Measurements from ENCODE around the gene SLC9A3. TPM values are rescaled to one million over a fixed set of nuclear protein-coding genes. Genes with fewer than 3 reads are reported as not detected.

Gene SLC9A3
- total and polyA plus RNA-seq, 2 of the 13 experiments (the other 11 are each of a cell fraction or from before 2014, with no cell fraction given), result 1.5 to 1.8 TPM

DNA sequence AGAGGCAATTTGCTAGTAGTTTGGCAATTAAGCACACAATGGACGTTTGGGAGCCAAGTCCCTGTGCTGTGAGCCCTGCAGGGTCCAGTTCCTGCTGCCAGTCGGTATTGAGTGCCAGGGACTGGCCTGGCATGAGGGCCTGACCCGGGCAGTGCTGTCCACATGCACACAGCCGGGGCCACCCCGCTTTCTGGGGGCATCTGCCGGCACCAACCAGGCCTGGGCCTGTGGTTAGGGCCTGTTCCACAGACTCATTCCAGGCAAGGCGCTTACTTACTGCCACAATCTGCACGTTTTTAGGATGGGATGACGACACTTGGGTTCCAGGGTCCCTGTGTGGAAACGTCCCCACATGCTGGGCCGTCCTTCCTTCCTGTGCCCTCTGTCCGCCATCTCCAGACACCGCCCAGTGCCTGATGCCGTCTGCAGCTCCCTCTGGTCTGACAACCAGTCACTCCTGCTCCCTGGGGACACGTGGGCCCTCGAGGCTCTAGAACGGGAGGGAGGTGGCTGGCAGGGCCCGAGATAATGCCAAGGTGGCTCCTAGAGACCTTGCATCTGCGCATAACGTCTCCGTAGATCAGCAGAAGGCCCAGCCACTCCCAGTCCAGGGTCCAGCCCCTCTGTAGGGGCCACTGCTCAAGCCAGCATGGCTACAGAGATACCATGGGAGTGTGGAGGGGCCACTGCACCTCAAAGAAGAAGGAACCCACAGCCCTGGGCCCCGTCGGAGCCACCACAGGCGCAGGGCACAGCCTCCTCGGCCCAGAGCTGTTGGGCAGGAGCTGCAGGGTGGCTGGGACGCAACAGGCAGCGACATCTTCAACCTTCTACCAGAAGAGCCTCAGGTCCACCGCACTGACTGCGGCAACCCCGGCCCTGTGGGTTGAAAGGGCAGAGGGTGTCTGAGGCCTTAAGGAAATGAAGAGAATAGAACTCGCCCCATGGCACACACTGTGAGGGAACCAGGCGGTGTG lies 24.7 kb downstream of the SLC9A3 start:
- in situ Hi-C loops (cut with HindIII; ENCODE audit: extremely low pct_ligation_motif_present, low pct_unique_long_range_greater_than_20kb), result no loop called here
- no peak overlapping the region for H3K9ac ChIP-seq (ENCODE audit: insufficient read depth, low read depth, low read length)
- CTCF ChIA-PET (ENCODE audit: low intra/inter-chr PET ratio, low total read pairs), result no interaction called here
- no peak overlapping the region for H2AFZ ChIP-seq (ENCODE audit: low read length)
- H3K36me3 ChIP-seq (replicated peaks in 1 of 2; ENCODE audit: control insufficient read depth in 1 of 2, insufficient read depth in 2 of 2, low read length in 2 of 2), result no peaks in the 10 kb centered on the region
- ATAC-seq (no peak; the same call in 2 of the 3 replicates), FAIRE-seq (no peak), DNase-seq (ENCODE audit: low spot score) (no peak)
- WGBS (ENCODE audit: low lambda C conversion rate), result 22% methylated on average over 15 of the region's 32 CpGs
- no peak overlapping the region for H3K4me2 ChIP-seq (ENCODE audit: low read depth, low read length)
- BruUV-seq (replicated peaks), result no TSS peak
- H3K79me2 ChIP-seq (ENCODE audit: insufficient read depth, low read length), result no peaks in the 10 kb centered on the region
- H3K27ac ChIP-seq (ENCODE audit: extremely low read length, insufficient read depth, low read length), result no peak overlapping the region
- POLR2A ChIA-PET, result no interaction called here
- H4K20me1 ChIP-seq (ENCODE audit: insufficient read depth, low read length), result 0 out of 2 replicates have a peak, but pooled peaks cover 3% of the 10 kb centered on the region
- no peak overlapping the region for H3K4me3 ChIP-seq (replicated peaks in 1 of 3; ENCODE audit: insufficient read depth in 1 of 3, low read depth in 2 of 3, low read length in 3 of 3)
- H3K4me1 ChIP-seq (ENCODE audit: insufficient read depth, low read length), result no peaks in the 10 kb centered on the region
- H3K27me3 ChIP-seq (ENCODE audit: control insufficient read depth in 1 of 2, insufficient read depth in 2 of 2, low read length in 2 of 2), result peaks cover 21 to 87% of the 10 kb centered on the region in 2 experiments
- no peaks in the 10 kb centered on the region for H3K9me3 ChIP-seq (ENCODE audit: low read length)
- no peak for TF ChIP-seq HIVEP1 (CRISPR knock-in tag; IDR thresholded peaks at IDR 0.05)
- TF ChIP-seq ZNF672 (CRISPR knock-in tag; IDR thresholded peaks at IDR 0.05), result no peak
- TF ChIP-seq NFATC3 (CRISPR knock-in tag; IDR thresholded peaks at IDR 0.05), result no peak
- TF ChIP-seq TGIF2 (CRISPR knock-in tag; IDR thresholded peaks at IDR 0.05), result no peak
- no peak for TF ChIP-seq ZNF547 (CRISPR knock-in tag; IDR thresholded peaks at IDR 0.05)
- intact Hi-C loops (cut with micrococcal nuclease; ENCODE audit: unreplicated experiment), result no loop called here

GRCh38 chr5:497871-498509 lies 26.3 kb downstream of the SLC9A3 start:
- CTCF ChIA-PET (ENCODE audit: low intra/inter-chr PET ratio, low total read pairs), result no interaction called here
- no TSS peak for BruUV-seq (replicated peaks)
- no peaks in the 10 kb centered on the region for H3K4me1 ChIP-seq (ENCODE audit: insufficient read depth, low read length)
- H3K27ac ChIP-seq (ENCODE audit: extremely low read length, insufficient read depth, low read length), result no peak overlapping the region
- TF ChIP-seq RFXAP (CRISPR knock-in tag; IDR thresholded peaks at IDR 0.05; ENCODE audit: borderline replicate concordance), result no peak
- no peak for TF ChIP-seq ZNF570 (CRISPR knock-in tag; IDR thresholded peaks at IDR 0.05; ENCODE audit: borderline replicate concordance)
- no peak for TF ChIP-seq RFX3 (CRISPR knock-in tag; IDR thresholded peaks at IDR 0.05)
- no peak for TF ChIP-seq ZNF790 (CRISPR knock-in tag; IDR thresholded peaks at IDR 0.05; ENCODE audit: borderline replicate concordance)
- no peak for TF ChIP-seq ZNF124 (CRISPR knock-in tag; IDR thresholded peaks at IDR 0.05)
- TF ChIP-seq MYC (CRISPR knock-in tag; IDR thresholded peaks at IDR 0.05; ENCODE audit: borderline replicate concordance), result no peak
- TF ChIP-seq CREM (IDR thresholded peaks at IDR 0.05), result no peak
- TF ChIP-seq CREM (CRISPR knock-in tag; IDR thresholded peaks at IDR 0.05), result no peak
- no peak for TF ChIP-seq HBP1 (CRISPR knock-in tag; IDR thresholded peaks at IDR 0.05; ENCODE audit: low read depth)
- no peak for TF ChIP-seq STAG1 (CRISPR knock-in tag; IDR thresholded peaks at IDR 0.05)
- DNase-seq (ENCODE audit: low spot score), result no peak
- ATAC-seq, result no peak
- H3K9ac ChIP-seq (ENCODE audit: insufficient read depth, low read depth, low read length), result no peak overlapping the region
- H3K9me3 ChIP-seq (ENCODE audit: low read length), result no peaks in the 10 kb centered on the region
- H4K20me1 ChIP-seq (ENCODE audit: insufficient read depth, low read length), result 0 out of 2 replicates have a peak, but pooled peaks cover 3% of the 10 kb centered on the region
- no peaks in the 10 kb centered on the region for H3K36me3 ChIP-seq (replicated peaks in 1 of 2; ENCODE audit: control insufficient read depth in 1 of 2, insufficient read depth in 2 of 2, low read length in 2 of 2)
- FAIRE-seq, result no peak
- H3K27me3 ChIP-seq (ENCODE audit: control insufficient read depth in 1 of 2, insufficient read depth in 2 of 2, low read length in 2 of 2), result peaks cover 25 to 88% of the 10 kb centered on the region in 2 experiments
- no peak overlapping the region for H2AFZ ChIP-seq (ENCODE audit: low read length)
- no peaks in the 10 kb centered on the region for H3K79me2 ChIP-seq (ENCODE audit: insufficient read depth, low read length)
- 60% methylated on average over 35 of the region's 40 CpGs for whole genome bisulfite sequencing (ENCODE audit: low lambda C conversion rate)
- POLR2A ChIA-PET, result no interaction called here
- in situ Hi-C loops (cut with HindIII; ENCODE audit: extremely low pct_ligation_motif_present, low pct_unique_long_range_greater_than_20kb) (no loop called here), intact Hi-C loops (cut with micrococcal nuclease; ENCODE audit: unreplicated experiment) (no loop called here)
- no peak overlapping the region for H3K4me3 ChIP-seq (replicated peaks in 1 of 3; ENCODE audit: insufficient read depth in 1 of 3, low read depth in 2 of 3, low read length in 3 of 3)
- H3K4me2 ChIP-seq (ENCODE audit: low read depth, low read length), result no peak overlapping the region

Measured in HepG2 (cell line).